Measurements from ENCODE around the gene POGZ.

- no peak for TF ChIP-seq CTCF (IDR thresholded peaks at IDR 0.05; ENCODE audit: poor library complexity)
- no peak for TF ChIP-seq EZH2 (IDR thresholded peaks at IDR 0.05; ENCODE audit: borderline replicate concordance)
- TF ChIP-seq EZH2phosphoT487 (IDR thresholded peaks at IDR 0.05; ENCODE audit: low read depth, severe bottlenecking, unreplicated experiment): no peak
These were observed 24.1 kb downstream of the POGZ start for GRCh38 chr1:151435174-151435573.

Data from hepatocyte (in vitro differentiated cells).